ENCODE data around the gene AAMP.
A peak's percentile ranks its signal among the peaks of the same experiment; 100 is the strongest.
"Not testable (repeated sequence)": the region's sequence is repeated elsewhere in the genome, so short reads cannot be mapped to it uniquely, and the experiment has no call there.

AAMP gene

GRCh38 chr2:218273908-218274249 is 3.9 kb upstream of the AAMP start:
- ATAC-seq = no peak

- not testable (repeated sequence) for ATAC-seq
Observed at GRCh38 chr2:218273214-218273907, 3.4 kb upstream of the AAMP start.

- peak; percentile 3 to 7 for ATAC-seq
Observed at GRCh38 chr2:218272531-218273212, 2.7 kb upstream of the AAMP start.

- no peak for ATAC-seq
Observed at GRCh38 chr2:218271865-218272530, 2.1 kb upstream of the AAMP start.

GRCh38 chr2:218271487-218271797 is 1.5 kb upstream of the AAMP start:
- no peak for ATAC-seq

- ATAC-seq = no peak
Observed at GRCh38 chr2:218270721-218271486, 967 bp upstream of the AAMP start.

GRCh38 chr2:218267259-218267658 is 2.7 kb downstream of the AAMP start:
- no peak for ATAC-seq

- ATAC-seq = no peak
Observed at GRCh38 chr2:218266316-218266979, 3.5 kb downstream of the AAMP start.

- no peak for ATAC-seq
Observed at GRCh38 chr2:218265626-218266025, 4.3 kb downstream of the AAMP start.

- no peak for ATAC-seq
Observed at GRCh38 chr2:218264773-218265561, 5.0 kb downstream of the AAMP start.

- ATAC-seq = peak; percentile 44 to 58
Observed at GRCh38 chr2:218263817-218264641, 5.9 kb downstream of the AAMP start.

- ATAC-seq = no peak
Observed at GRCh38 chr2:218262631-218263586, 7.0 kb downstream of the AAMP start.

- ATAC-seq = no peak
Observed at GRCh38 chr2:218262237-218262600, 7.7 kb downstream of the AAMP start.

- no peak for ATAC-seq
Observed at GRCh38 chr2:218261423-218262236, 8.3 kb downstream of the AAMP start.

GRCh38 chr2:218260742-218261422 is 9.1 kb downstream of the AAMP start, which contains the start of gene GPBAR1:
Gene GPBAR1 (plus strand): TSS chr2:218261015. CDS start chr2:218262725, 1,710 bp downstream.
- no peak for ATAC-seq

GRCh38 chr2:218260166-218260565 is 9.8 kb downstream of the AAMP start:
- no peak for ATAC-seq

- no peak for ATAC-seq
Observed at GRCh38 chr2:218259099-218259961, 10.6 kb downstream of the AAMP start.

Data from activated CD4-positive, CD25-positive, alpha-beta regulatory T cell treated with anti-CD3 and anti-CD28 coated beads, Interleukin-2, amount 50 U/mL, for 24 hours (primary cell).